ENCODE measurements around the gene CELF4. TPM values are rescaled to one million over a fixed set of nuclear protein-coding genes. Genes with fewer than 3 reads are reported as not detected.

CELF4 gene
- total and polyA plus RNA-seq, 2 of the 4 experiments (the other 2 are of a cell fraction) = not detected

DNA sequence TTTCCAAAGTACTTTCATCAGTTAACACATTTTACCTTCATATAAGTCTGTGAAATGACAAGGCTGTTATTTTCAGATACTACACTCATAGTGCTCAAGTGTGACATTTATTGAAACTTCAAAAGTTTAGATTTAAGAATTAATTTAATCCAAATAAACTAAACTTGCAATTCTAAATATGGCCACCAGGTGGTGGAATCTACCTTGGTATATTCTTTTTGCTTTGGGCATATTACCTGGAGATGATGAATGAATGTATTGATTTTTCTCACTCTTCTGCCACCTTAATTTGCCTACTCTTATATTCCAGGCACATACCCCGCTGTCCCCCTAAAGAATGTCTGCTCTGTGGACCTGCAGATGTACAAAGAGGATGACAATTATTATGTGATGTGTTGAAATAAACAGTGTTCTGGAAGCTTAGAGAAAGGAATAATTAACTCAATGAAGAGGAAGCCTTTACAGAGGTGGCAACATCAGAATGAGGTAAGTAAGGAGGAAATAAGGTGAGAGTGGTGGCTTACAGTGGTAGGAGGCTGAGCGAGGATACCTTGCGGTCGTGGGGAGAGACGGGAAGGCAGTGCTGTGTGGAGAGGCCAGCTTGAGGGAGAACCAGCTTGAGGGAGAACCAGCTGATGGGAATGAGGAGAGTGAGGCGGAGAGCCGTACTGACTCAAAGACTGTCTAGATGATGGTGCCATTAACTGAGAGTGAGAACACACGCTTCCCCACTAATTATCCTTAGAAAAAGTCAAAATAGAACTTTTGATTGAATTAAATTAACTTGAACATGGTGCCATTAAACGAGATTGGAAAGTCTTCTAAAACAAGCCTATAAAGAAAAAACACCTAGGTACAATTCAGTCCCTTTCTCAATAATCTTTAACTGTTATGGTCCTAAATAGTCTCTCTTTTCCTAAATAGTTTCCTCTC lies 179.5 kb downstream of the CELF4 start:
- Histone ChIP-seq H3K23ac (ENCODE audit: low read depth, low read length) (no peak overlapping the region), H3K18ac (ENCODE audit: low read depth, low read length) (no peak overlapping the region), H4K20me1 (ENCODE audit: insufficient read depth, low read length) (no peaks in the 10 kb centered on the region), H2AK9ac (replicated peaks; ENCODE audit: low read depth, low read length, poor library complexity) (no peak overlapping the region), H3K4me2 (ENCODE audit: low read depth, low read length) (no peak overlapping the region), H2BK120ac (ENCODE audit: low read depth, low read length) (no peak overlapping the region), H4K5ac (ENCODE audit: low read depth, low read length) (no peak overlapping the region), H3K27me3 (ENCODE audit: control insufficient read depth, insufficient read depth, low read length) (peaks cover 19% of the 10 kb centered on the region), H3K14ac (replicated peaks; ENCODE audit: low read depth, low read length) (no peak overlapping the region), H2AFZ (replicated peaks; ENCODE audit: low read length, poor library complexity) (no peak overlapping the region), H3K56ac (ENCODE audit: extremely low read depth, insufficient read depth, low read length) (no peak overlapping the region), H3K9ac (ENCODE audit: low read depth, low read length) (no peak overlapping the region), H2BK20ac (ENCODE audit: low read depth, low read length) (no peak overlapping the region), H3K4me3 (ENCODE audit: insufficient read depth, low read depth, low read length) (no peak overlapping the region), H2AK5ac (ENCODE audit: low read depth, low read length) (no peak overlapping the region), H4K91ac (ENCODE audit: insufficient read depth, low read depth, low read length) (no peak overlapping the region), H3K4me1 (ENCODE audit: control insufficient read depth, insufficient read depth, low read length) (no peaks in the 10 kb centered on the region), H2BK5ac (ENCODE audit: low read depth, low read length, poor library complexity, severe bottlenecking) (no peak overlapping the region), H3K9me3 (ENCODE audit: control insufficient read depth, insufficient read depth, low read length) (peaks cover 9% of the 10 kb centered on the region; the same call in 1 of the 2 replicates), H2BK15ac (ENCODE audit: low read depth, low read length) (no peak overlapping the region), H3K4ac (ENCODE audit: low read depth, low read length) (no peak overlapping the region), H3K36me3 (ENCODE audit: control insufficient read depth, insufficient read depth, low read length) (no peaks in the 10 kb centered on the region), H3K27ac (ENCODE audit: insufficient read depth, low read length) (no peak overlapping the region), H3K9me1 (ENCODE audit: insufficient read depth, low read length) (no peaks in the 10 kb centered on the region), H4K8ac (ENCODE audit: low read depth in 2 of 2, low read length in 2 of 2) (no peak overlapping the region), H3K79me1 (ENCODE audit: low read depth in 1 of 2, low read length in 2 of 2) (no peaks in the 10 kb centered on the region)
- in situ Hi-C loops (cut with MboI; ENCODE audit: low sequenced_read_pairs) = loop anchor here (5.0 to 10.0 kb wide), 2 partner anchors 89 to 151 kb away; no protein-coding TSS in a partner anchor
- BruUV-seq (replicated peaks) = no TSS peak
- TF ChIP-seq FOS (IDR thresholded peaks at IDR 0.05; ENCODE audit: low read depth, low read length) (no peak), POLR2A (IDR thresholded peaks at IDR 0.05; ENCODE audit: low read depth, low read length) (no peak), RFX5 (IDR thresholded peaks at IDR 0.05; ENCODE audit: low read depth, low read length) (no peak), NFE2L2 (IDR thresholded peaks at IDR 0.05; ENCODE audit: low read depth, low read length) (no peak), CHD1 (IDR thresholded peaks at IDR 0.05; ENCODE audit: low read depth, low read length) (no peak), MXI1 (IDR thresholded peaks at IDR 0.05; ENCODE audit: borderline replicate concordance, low read depth, low read length) (no peak), MAFK (IDR thresholded peaks at IDR 0.05; ENCODE audit: low read depth, low read length) (no peak), RAD21 (IDR thresholded peaks at IDR 0.05; ENCODE audit: low read length) (peak; percentile 89), SMC3 (IDR thresholded peaks at IDR 0.05; ENCODE audit: low read depth, low read length) (peak; percentile 85), CEBPB (IDR thresholded peaks at IDR 0.05; ENCODE audit: low read depth, low read length) (no peak), BHLHE40 (IDR thresholded peaks at IDR 0.05; ENCODE audit: low read depth, low read length) (no peak)
- TF ChIP-seq, protein P1, sequence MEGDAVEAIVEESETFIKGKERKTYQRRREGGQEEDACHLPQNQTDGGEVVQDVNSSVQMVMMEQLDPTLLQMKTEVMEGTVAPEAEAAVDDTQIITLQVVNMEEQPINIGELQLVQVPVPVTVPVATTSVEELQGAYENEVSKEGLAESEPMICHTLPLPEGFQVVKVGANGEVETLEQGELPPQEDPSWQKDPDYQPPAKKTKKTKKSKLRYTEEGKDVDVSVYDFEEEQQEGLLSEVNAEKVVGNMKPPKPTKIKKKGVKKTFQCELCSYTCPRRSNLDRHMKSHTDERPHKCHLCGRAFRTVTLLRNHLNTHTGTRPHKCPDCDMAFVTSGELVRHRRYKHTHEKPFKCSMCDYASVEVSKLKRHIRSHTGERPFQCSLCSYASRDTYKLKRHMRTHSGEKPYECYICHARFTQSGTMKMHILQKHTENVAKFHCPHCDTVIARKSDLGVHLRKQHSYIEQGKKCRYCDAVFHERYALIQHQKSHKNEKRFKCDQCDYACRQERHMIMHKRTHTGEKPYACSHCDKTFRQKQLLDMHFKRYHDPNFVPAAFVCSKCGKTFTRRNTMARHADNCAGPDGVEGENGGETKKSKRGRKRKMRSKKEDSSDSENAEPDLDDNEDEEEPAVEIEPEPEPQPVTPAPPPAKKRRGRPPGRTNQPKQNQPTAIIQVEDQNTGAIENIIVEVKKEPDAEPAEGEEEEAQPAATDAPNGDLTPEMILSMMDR (conservative IDR thresholded peaks at IDR 0.05; ENCODE audit: low read depth, low read length) = peak; percentile 86
- TF ChIP-seq, protein P2, sequence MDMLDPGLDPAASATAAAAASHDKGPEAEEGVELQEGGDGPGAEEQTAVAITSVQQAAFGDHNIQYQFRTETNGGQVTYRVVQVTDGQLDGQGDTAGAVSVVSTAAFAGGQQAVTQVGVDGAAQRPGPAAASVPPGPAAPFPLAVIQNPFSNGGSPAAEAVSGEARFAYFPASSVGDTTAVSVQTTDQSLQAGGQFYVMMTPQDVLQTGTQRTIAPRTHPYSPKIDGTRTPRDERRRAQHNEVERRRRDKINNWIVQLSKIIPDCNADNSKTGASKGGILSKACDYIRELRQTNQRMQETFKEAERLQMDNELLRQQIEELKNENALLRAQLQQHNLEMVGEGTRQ (IDR thresholded peaks at IDR 0.05; ENCODE audit: low read depth, low read length) = no peak
- TF ChIP-seq, protein P3, sequence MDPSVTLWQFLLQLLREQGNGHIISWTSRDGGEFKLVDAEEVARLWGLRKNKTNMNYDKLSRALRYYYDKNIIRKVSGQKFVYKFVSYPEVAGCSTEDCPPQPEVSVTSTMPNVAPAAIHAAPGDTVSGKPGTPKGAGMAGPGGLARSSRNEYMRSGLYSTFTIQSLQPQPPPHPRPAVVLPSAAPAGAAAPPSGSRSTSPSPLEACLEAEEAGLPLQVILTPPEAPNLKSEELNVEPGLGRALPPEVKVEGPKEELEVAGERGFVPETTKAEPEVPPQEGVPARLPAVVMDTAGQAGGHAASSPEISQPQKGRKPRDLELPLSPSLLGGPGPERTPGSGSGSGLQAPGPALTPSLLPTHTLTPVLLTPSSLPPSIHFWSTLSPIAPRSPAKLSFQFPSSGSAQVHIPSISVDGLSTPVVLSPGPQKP (IDR thresholded peaks at IDR 0.05; ENCODE audit: borderline replicate concordance, low read depth, low read length) = no peak
- DNase-seq = peak; percentile 37
- dilution Hi-C loops (cut with HindIII; ENCODE audit: low sequenced_read_pairs, unreplicated experiment) = no loop called here
- intact Hi-C loops (cut with micrococcal nuclease) = loop anchor here (1.0 to 2.0 kb wide), 3 partner anchors 59 to 152 kb away; no protein-coding TSS in a partner anchor
- ATAC-seq (ENCODE audit: low read depth) = peak; percentile 40
- 91% methylated on average over 4 of the region's 9 CpGs; no CpG with 5 or more reads in 1 of the 2 experiments for WGBS, 2 experiments (ENCODE audit: extremely low coverage in 2 of 2, insufficient read length in 1 of 2)
- ChIA-PET POLR2A (ENCODE audit: unreplicated experiment) (no interaction called here), CTCF (no interaction called here)
